HAP-1 (cell line): ENCODE results near the gene TIAM2.
A peak's percentile ranks its signal among the peaks of the same experiment; 100 is the strongest.

Experiments
- DNase-seq, 2 experiments: peaks; one replicate each; pipeline ENCODE4 v3.0.0-alpha.2; 2016 to 2020; ENCODE audit warnings: low spot score in 2 of 2
- H3K27me3 ChIP-seq: fragments of 250-450 bp; sonication (Bioruptor Pico); 2 replicates; pipeline ENCODE4 v1.5.1; 2020; ENCODE audit warnings: low read depth, mild to moderate bottlenecking, moderate library complexity
- H3K36me3 ChIP-seq: fragments of 250-450 bp; sonication (Bioruptor Pico); replicated peaks from 2 replicates; pipeline ENCODE4 v1.5.1; 2020; ENCODE audit warnings: mild to moderate bottlenecking
- H3K4me1 ChIP-seq: fragments of 250-450 bp; sonication (Bioruptor Pico); 2 replicates; pipeline ENCODE4 v1.5.1; 2020; ENCODE audit warnings: mild to moderate bottlenecking
- H3K4me3 ChIP-seq: fragments of 250-450 bp; sonication (Bioruptor Pico); 2 replicates; pipeline ENCODE4 v1.5.1; 2020; ENCODE audit warnings: mild to moderate bottlenecking, moderate library complexity
- H3K9me3 ChIP-seq: fragments of 250-450 bp; sonication (Bioruptor Pico); 2 replicates; pipeline ENCODE4 v1.5.1; 2020; ENCODE audit warnings: mild to moderate bottlenecking, moderate library complexity
- in situ Hi-C: fragments of 300-500 bp; cut with MboI; formaldehyde crosslinking; loops from 3 replicates; pipeline ENCODE4 v1.14.3; 2020; ENCODE audit warnings: low sequenced_read_pairs, inconsistent platforms, mixed read lengths

Gene TIAM2

DNA sequence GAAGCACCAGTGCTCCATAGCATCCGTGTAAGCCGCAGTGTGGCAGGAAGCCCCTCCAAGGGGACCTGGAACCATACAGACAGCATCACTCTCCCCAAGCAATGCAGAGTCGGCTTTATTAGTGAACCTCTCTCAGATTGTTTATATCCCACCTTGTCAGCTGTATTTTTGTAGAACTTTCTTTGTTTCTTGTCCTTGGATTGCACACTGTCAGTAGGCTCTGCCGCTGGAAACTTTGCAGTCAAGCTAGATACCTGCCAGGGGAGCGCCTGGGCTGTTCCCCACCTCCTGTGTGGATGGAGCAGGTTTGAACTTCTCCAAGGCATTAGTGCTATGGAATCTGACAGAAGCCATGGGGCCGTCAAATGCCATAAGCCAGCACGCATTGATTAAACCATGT is 250.1 kb downstream of the TIAM2 start:
- Histone ChIP-seq H3K36me3 (no peaks in the 10 kb centered on the region), H3K4me1 (no peaks in the 10 kb centered on the region), H3K27me3 (no peaks in the 10 kb centered on the region), H3K9me3 (no peaks in the 10 kb centered on the region), H3K4me3 (no peak overlapping the region)
- no peak for DNase-seq
- in situ Hi-C loops = no loop called here

DNA sequence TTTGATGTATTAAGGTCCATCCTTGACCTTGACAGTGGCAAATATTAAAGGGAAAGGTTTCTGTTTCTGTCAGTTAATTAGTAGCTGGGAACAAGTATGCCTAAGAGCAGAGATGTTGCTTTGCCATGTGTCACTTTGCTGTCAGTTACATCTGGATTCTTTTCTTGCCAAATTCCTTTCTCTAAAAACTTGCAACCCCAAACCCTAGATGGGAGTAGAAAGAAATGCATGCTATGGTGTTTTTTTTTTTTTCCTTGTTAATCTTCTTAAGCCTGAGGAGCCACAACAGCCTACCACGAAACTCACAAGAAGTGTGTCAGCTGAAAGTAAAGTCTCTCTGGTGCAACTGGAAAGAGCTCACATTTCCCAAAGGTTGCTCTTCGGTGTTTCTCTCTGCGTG is 250.7 kb downstream of the TIAM2 start:
- in situ Hi-C loops = no loop called here
- Histone ChIP-seq H3K36me3 (peaks cover 3% of the 10 kb centered on the region; the same call in 1 of the 2 replicates), H3K9me3 (no peaks in the 10 kb centered on the region), H3K4me3 (no peak overlapping the region), H3K4me1 (no peaks in the 10 kb centered on the region), H3K27me3 (no peaks in the 10 kb centered on the region)
- DNase-seq = no peak

DNA sequence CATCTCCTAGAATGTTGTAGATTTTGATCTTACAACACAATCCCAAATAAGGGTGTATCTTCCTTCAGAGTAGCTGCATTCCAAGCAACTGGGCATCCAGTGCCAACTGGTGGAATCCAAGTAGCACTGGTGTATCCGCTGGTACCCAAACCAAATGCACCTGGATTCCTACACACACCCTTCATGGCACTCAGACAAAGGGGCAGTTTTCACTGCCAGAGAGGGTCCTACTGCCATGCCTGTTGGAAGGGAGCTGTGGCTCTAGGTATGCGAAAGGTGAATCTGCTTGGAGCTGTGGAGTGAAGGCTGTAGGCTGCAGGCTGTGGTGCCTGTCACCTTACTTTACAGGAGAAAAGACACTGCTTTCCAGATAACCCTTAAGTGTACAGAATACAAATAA is 251.7 kb downstream of the TIAM2 start:
- Histone ChIP-seq H3K9me3 (no peaks in the 10 kb centered on the region), H3K4me1 (no peaks in the 10 kb centered on the region), H3K36me3 (peaks cover 9% of the 10 kb centered on the region), H3K4me3 (no peak overlapping the region), H3K27me3 (no peaks in the 10 kb centered on the region)
- no peak for DNase-seq
- in situ Hi-C loops = no loop called here

DNA sequence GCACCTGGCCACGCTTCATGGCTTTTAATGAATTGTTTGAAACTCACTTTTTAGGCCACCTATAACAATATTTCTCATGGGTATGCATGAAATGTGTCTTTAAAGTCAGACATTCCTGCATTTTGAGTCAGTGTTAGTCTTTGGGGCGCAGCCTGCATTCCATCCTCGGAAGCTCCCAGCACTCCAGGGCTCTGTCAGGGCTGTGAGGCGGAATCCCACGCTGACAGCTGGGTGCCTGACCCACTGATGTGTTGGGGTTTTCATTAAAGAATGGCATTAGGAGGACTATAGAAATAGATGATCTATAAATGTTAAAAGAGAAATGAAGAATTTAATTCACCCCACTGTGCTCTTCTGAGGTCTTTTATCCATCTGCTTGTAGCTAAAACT is 252.5 kb downstream of the TIAM2 start:
- no peak overlapping the region for H3K4me3 ChIP-seq
- H3K4me1 ChIP-seq = no peaks in the 10 kb centered on the region
- H3K9me3 ChIP-seq = no peaks in the 10 kb centered on the region
- H3K27me3 ChIP-seq = no peaks in the 10 kb centered on the region
- peaks cover 15% of the 10 kb centered on the region for H3K36me3 ChIP-seq
- no peak for DNase-seq
- in situ Hi-C loops = no loop called here

DNA sequence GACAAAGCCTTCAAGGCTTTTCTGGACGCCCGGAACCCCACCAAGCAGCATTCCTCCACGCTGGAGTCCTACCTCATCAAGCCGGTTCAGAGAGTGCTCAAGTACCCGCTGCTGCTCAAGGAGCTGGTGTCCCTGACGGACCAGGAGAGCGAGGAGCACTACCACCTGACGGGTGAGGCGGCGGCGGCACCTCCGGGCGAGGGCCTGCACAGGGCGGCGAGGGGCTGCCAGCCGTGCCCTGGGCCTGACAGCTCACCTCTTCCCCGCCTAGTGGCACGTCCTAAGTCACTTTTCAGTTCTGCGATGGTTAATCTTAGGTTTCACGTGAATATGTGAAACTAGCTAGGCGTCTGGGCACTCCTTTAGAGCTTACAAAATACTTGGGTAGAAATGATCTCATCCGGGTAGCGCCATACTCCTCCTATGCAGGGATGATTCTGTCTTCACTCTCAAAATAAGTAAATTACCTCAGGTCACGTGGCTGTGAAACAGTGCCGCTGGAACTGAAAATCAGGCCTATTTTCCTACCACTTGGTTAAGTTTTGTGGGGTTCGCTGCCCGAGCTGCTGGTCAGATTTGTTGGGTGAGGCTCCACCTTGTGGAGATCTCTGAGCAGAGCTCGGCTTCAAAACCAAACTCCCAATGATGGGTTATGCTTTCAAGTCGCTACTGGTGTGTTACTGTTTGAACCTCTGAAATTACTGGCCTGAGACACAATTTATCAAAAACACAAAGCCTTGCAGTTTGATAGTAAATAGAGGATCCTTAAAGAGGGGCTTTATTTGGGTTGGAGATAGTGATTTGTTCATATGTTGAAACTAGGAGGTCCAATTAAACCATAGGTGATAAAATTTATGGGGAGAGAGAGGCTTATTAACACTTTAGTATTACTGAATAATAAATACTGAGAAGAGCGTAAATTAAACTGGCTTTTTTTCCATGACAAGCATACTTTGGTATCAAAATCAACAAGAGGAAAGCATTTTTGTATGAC is 253.2 kb downstream of the TIAM2 start:
- no peaks in the 10 kb centered on the region for H3K9me3 ChIP-seq
- in situ Hi-C loops = no loop called here
- H3K4me3 ChIP-seq = no peak overlapping the region
- H3K27me3 ChIP-seq = no peaks in the 10 kb centered on the region
- H3K4me1 ChIP-seq = no peaks in the 10 kb centered on the region
- peaks cover 16% of the 10 kb centered on the region for H3K36me3 ChIP-seq
- peak in 1 of 2 experiments; percentile 50 for DNase-seq

DNA sequence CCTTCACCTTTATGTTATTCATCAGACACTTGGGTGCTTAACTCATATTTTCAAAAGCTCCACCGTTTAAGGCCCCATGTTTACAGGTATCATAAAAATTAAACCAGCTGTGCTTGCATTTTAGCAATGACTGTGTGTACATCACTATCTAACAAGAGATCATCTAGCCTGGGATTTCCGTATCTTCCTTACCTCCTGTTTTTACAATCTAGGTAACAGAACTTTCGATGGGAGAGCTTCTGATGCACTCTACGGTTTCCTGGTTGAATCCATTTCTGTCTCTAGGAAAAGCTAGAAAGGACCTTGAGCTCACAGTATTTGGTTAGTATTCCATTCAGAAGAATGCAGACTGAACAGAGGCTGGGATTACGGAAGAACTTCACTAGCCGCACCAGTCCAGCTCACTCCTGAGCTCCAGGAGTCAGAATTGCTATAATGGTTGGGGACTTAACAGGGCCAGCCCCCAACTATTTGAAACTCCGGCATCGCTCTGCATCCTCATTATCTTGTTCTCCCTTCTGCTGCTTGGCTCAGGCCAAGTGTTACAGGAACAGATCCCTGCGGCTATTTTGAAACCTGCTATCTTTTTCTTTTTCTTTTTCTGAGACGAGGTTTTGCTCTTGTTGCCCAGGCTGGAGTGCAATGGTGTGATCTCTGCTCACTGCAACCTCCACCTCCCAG is 255.7 kb downstream of the TIAM2 start:
- H3K36me3 ChIP-seq = peaks cover 34% of the 10 kb centered on the region
- no peak overlapping the region for H3K4me3 ChIP-seq
- DNase-seq = no peak
- no peaks in the 10 kb centered on the region for H3K27me3 ChIP-seq
- in situ Hi-C loops = no loop called here
- H3K9me3 ChIP-seq = no peaks in the 10 kb centered on the region
- H3K4me1 ChIP-seq = no peaks in the 10 kb centered on the region

DNA sequence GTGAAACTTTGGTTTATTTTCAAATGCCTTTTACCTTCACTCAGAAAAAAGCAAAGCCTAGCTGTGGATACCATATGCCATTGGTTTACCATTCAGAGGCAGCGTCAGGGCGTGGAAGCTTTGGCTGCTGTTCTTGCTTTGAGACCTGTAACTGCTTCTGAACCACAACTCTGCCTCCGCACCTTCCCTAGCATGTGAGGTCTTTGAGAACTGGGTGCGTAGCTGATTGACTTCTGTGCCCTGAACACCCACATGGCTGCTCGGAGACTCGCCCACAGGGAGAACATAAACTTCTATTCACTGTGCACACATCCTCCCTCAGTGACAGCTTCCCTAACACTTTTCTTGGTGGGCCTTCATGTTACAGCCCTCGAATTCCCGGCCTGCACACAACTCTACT is 257.5 kb downstream of the TIAM2 start:
- peaks cover 44% of the 10 kb centered on the region for H3K36me3 ChIP-seq
- H3K4me3 ChIP-seq = no peak overlapping the region
- in situ Hi-C loops = no loop called here
- DNase-seq = no peak
- H3K27me3 ChIP-seq = no peaks in the 10 kb centered on the region
- H3K4me1 ChIP-seq = no peaks in the 10 kb centered on the region
- H3K9me3 ChIP-seq = no peaks in the 10 kb centered on the region

DNA sequence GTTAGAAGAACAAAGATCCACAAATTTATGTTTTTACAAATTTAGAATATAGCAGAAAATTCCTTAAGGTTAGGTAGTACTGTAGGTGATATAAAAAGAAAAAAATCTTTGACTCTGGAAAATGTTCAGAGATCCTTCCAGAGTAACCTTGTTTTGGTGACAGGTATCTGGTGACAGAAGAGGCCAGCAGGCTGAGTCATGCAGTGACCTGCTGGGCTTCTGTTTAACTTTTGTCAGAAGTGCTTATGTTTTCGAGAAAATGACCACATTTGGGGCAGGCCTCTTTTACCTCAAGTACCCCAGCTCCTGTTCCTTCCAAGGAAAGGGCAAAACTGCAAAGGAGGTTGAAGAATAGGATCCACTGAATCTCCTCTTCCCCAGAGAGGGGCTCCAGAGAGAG is 258.2 kb downstream of the TIAM2 start:
- in situ Hi-C loops = no loop called here
- Histone ChIP-seq H3K27me3 (no peaks in the 10 kb centered on the region), H3K9me3 (no peaks in the 10 kb centered on the region), H3K4me1 (no peaks in the 10 kb centered on the region), H3K36me3 (peaks cover 49% of the 10 kb centered on the region), H3K4me3 (no peak overlapping the region)
- no peak for DNase-seq

DNA sequence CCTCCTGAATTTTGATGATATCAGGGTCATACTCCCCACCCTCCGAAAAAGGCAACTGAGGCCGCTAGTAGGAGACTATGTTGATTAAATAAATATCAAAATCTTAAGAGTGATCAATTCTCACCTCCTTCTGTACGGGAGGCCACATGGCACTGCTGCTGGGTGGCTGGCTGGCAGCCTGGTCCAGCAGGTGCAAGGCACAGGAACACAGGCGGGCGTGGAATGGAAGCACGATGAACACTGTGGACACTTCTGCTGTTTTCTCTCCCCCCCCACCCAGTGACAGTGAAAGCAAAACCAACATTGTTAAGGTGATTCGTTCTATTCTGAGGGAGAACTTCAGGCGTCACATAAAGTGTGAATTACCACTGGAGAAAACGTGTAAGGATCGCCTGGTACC is 259.0 kb downstream of the TIAM2 start:
- Histone ChIP-seq H3K36me3 (peaks cover 49% of the 10 kb centered on the region), H3K4me1 (no peaks in the 10 kb centered on the region), H3K4me3 (no peak overlapping the region), H3K27me3 (no peaks in the 10 kb centered on the region), H3K9me3 (no peaks in the 10 kb centered on the region)
- in situ Hi-C loops = no loop called here
- DNase-seq = no peak

DNA sequence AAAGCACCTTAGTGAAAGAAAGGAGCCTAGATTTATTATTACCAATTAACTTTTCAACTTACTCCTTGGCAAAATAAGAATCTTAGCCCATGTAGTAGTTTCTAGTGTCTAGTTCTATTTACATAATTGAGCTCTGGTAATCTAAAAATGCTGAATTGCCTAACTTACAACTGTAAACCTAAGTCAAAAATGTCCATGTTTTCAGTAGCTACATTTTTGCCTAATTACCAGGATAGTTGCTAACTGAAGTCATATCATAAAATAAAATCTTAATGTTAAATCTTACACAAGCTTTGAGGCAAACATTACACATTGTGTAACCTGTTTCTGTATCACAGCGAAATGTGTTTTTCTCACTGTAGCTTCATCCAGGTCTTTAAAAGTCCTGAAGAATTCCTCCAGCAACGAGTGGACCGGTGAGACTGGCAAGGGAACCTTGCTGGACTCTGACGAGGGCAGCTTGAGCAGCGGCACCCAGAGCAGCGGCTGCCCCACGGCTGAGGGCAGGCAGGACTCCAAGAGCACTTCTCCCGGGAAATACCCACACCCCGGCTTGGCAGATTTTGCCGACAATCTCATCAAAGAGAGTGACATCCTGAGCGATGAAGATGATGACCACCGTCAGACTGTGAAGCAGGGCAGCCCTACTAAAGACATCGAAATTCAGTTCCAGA is 261.1 kb downstream of the TIAM2 start:
- in situ Hi-C loops = no loop called here
- H3K36me3 ChIP-seq = peaks cover 52% of the 10 kb centered on the region
- no peaks in the 10 kb centered on the region for H3K9me3 ChIP-seq
- H3K4me1 ChIP-seq = peaks cover 8% of the 10 kb centered on the region
- DNase-seq = no peak
- no peaks in the 10 kb centered on the region for H3K27me3 ChIP-seq
- H3K4me3 ChIP-seq = no peak overlapping the region

DNA sequence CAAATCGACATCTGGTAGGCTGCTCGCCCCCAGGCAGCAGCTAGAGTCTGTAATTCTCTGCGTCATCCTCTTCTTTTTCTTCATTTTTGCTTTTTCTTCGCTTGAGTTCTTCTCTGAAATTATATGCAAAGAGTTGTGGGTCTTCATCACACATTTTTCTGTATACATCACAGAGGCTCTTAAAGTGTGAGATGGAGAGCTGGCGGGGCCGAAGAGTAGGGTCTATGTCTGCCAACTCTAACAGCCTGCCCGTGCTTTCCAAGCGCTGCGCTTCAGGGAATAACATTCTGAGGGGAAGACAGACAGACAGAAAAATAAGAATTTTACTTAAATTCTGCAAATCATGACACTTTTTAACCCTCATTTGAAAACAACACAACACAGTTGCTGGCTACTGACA is 262.7 kb downstream of the TIAM2 start:
- in situ Hi-C loops = no loop called here
- Histone ChIP-seq H3K36me3 (peaks cover 41% of the 10 kb centered on the region), H3K27me3 (no peaks in the 10 kb centered on the region)

DNA sequence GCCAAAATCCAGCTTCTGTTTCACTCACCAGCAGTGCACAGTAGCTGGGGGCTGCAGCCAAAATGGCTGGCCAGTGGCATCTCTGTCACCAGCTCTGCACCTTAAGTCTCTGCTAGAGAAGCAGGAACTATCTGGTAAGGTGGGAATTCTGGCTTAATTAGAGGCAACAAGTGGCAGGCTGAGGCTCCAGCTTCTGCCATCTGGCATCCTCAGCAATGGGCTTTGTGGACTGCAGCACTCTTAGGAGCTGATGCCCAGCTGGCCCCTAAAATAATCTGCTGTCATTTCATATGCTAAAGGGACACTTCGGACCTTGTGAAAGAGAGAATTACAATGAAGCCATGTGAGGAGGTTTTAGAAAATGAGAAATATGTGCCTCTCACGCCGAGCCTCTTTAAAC is 264.1 kb downstream of the TIAM2 start:
- H3K4me1 ChIP-seq = peaks cover 21% of the 10 kb centered on the region
- no peak overlapping the region for H3K4me3 ChIP-seq
- no peak for DNase-seq
- no peaks in the 10 kb centered on the region for H3K9me3 ChIP-seq
- no peaks in the 10 kb centered on the region for H3K27me3 ChIP-seq
- H3K36me3 ChIP-seq = peaks cover 35% of the 10 kb centered on the region
- in situ Hi-C loops = no loop called here

More for the DNA sequence above, 262.7 kb downstream of the TIAM2 start:
- no peaks in the 10 kb centered on the region for H3K9me3 ChIP-seq
- peaks cover 21% of the 10 kb centered on the region for H3K4me1 ChIP-seq
- no peak for DNase-seq
- H3K4me3 ChIP-seq = no peak overlapping the region

DNA sequence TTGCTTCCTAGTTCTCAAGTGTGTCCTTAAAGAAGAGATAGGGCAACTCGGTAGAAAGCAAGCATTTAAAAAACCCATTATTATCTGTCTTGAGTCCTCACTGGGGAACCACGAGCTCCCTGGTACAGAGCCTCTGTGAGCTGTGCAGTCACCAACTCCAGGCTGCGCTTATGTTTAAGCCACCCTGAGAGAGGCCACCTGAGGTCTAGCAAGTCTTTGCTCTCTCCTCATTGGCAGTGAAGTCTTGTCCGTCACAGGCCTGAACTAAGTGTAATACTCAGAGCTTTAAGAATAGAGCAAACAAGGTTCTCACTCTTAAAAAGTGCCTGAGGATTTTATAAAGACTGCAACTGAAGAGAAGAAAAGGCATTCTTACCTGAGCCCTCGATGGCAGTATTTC is 264.8 kb downstream of the TIAM2 start:
- in situ Hi-C loops = no loop called here
- Histone ChIP-seq H3K4me1 (peaks cover 25% of the 10 kb centered on the region), H3K9me3 (no peaks in the 10 kb centered on the region), H3K36me3 (peaks cover 28% of the 10 kb centered on the region), H3K4me3 (no peak overlapping the region), H3K27me3 (no peaks in the 10 kb centered on the region)
- no peak for DNase-seq

DNA sequence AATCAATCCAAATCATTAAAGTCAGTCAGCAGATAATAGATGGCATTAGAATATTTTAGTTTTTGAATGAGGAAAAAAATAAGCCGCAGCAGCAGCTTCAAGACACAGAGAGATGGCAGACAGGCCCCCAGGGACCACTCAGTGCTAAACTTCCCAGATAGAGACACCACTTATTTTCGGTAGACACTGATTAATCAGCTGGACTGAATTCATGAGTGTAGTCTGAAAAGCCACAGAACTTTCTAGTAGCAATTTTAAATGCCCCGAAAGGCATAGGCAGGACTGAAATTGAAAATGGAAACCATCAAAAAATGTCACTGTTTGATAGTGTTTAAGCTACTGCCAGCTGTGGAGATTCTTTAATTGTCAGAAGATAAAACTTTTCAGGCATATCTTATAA is 265.6 kb downstream of the TIAM2 start:
- no peaks in the 10 kb centered on the region for H3K27me3 ChIP-seq
- DNase-seq = no peak
- peaks cover 25% of the 10 kb centered on the region for H3K4me1 ChIP-seq
- no peaks in the 10 kb centered on the region for H3K9me3 ChIP-seq
- H3K4me3 ChIP-seq = no peak overlapping the region
- H3K36me3 ChIP-seq = peaks cover 23% of the 10 kb centered on the region
- in situ Hi-C loops = no loop called here
